ENCODE measurements around the gene TLL1. TPM values are rescaled to one million over a fixed set of nuclear protein-coding genes. Genes with fewer than 3 reads are reported as not detected.

Gene TLL1
- total and polyA plus RNA-seq, 2 donors (not counting 3 experiments of a cell fraction or from before 2014, with no cell fraction given): 0.41 to 1.4 TPM

GRCh38 chr4:165842684-165843083 lies 30.4 kb upstream of the TLL1 start:
- peaks cover 2% of the 10 kb centered on the region for H3K9me1 ChIP-seq (replicated peaks; ENCODE audit: control insufficient read depth, extremely low read depth, insufficient read depth, low read length)
- H3K79me2 ChIP-seq (ENCODE audit: control insufficient read depth, insufficient read depth, low read length): no peaks in the 10 kb centered on the region
- dilution Hi-C loops (cut with MboI; ENCODE audit: extremely low pct_ligation_motif_present, low sequenced_read_pairs) (no loop called here), intact Hi-C loops (cut with micrococcal nuclease) (no loop called here)
- no TSS peak for BruUV-seq (replicated peaks)
- no peak overlapping the region for H3K4me2 ChIP-seq (ENCODE audit: insufficient read depth, low read length)
- H4K20me1 ChIP-seq (replicated peaks; ENCODE audit: control insufficient read depth, extremely low read depth, insufficient read depth, low read length): no peaks in the 10 kb centered on the region
- TF ChIP-seq GATA2 (IDR thresholded peaks at IDR 0.05; ENCODE audit: insufficient read depth, insufficient read length, low read depth, low read length): no peak
- TF ChIP-seq MAX (IDR thresholded peaks at IDR 0.05; ENCODE audit: insufficient read depth, insufficient read length): no peak
- TF ChIP-seq EZH2 (IDR thresholded peaks at IDR 0.05; ENCODE audit: borderline replicate concordance, low read depth, low read length, severe bottlenecking): no peak
- no peak for TF ChIP-seq MYC (IDR thresholded peaks at IDR 0.05; ENCODE audit: low read depth, low read length)
- TF ChIP-seq POLR2AphosphoS5 (IDR thresholded peaks at IDR 0.05; ENCODE audit: insufficient read depth, low read depth, low read length): no peak
- TF ChIP-seq JUN (IDR thresholded peaks at IDR 0.05; ENCODE audit: borderline replicate concordance, insufficient read depth, insufficient read length, low read depth): no peak
- TF ChIP-seq POLR2A (IDR thresholded peaks at IDR 0.05; ENCODE audit: low read depth, low read length): no peak
- TF ChIP-seq, protein P1, sequence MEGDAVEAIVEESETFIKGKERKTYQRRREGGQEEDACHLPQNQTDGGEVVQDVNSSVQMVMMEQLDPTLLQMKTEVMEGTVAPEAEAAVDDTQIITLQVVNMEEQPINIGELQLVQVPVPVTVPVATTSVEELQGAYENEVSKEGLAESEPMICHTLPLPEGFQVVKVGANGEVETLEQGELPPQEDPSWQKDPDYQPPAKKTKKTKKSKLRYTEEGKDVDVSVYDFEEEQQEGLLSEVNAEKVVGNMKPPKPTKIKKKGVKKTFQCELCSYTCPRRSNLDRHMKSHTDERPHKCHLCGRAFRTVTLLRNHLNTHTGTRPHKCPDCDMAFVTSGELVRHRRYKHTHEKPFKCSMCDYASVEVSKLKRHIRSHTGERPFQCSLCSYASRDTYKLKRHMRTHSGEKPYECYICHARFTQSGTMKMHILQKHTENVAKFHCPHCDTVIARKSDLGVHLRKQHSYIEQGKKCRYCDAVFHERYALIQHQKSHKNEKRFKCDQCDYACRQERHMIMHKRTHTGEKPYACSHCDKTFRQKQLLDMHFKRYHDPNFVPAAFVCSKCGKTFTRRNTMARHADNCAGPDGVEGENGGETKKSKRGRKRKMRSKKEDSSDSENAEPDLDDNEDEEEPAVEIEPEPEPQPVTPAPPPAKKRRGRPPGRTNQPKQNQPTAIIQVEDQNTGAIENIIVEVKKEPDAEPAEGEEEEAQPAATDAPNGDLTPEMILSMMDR (IDR thresholded peaks at IDR 0.05; ENCODE audit: extremely low read depth in 1 of 2, insufficient read depth in 1 of 2, low read depth in 1 of 2, low read length in 2 of 2): no peak
- no peak for TF ChIP-seq FOS (IDR thresholded peaks at IDR 0.05; ENCODE audit: borderline replicate concordance, insufficient read depth, low read length)
- no peak overlapping the region for H3K4me3 ChIP-seq (replicated peaks in 1 of 3; ENCODE audit: insufficient read depth in 1 of 3, low read depth in 1 of 3, low read length in 3 of 3)
- ChIA-PET CTCF (no interaction called here), POLR2A (no interaction called here)
- no peak overlapping the region for H3K27ac ChIP-seq (ENCODE audit: insufficient read depth, low read depth, low read length)
- H2AFZ ChIP-seq (ENCODE audit: low read depth, low read length): no peak overlapping the region
- peaks cover 13% of the 10 kb centered on the region for H3K4me1 ChIP-seq (ENCODE audit: control insufficient read depth, extremely low read depth, insufficient read depth, low read length)
- no peak overlapping the region for H3K9ac ChIP-seq (replicated peaks; ENCODE audit: extremely low read depth, insufficient read depth, low read length)
- FAIRE-seq: no peak
- no peak for DNase-seq (ENCODE audit: low read depth, low spot score)
- no peaks in the 10 kb centered on the region for H3K9me3 ChIP-seq (replicated peaks; ENCODE audit: control insufficient read depth, insufficient read depth, low read length)
- H3K36me3 ChIP-seq (ENCODE audit: control insufficient read depth in 2 of 2, extremely low read depth in 1 of 2, insufficient read depth in 2 of 2, low read length in 2 of 2): no peaks in the 10 kb centered on the region
- H3K27me3 ChIP-seq (ENCODE audit: control insufficient read depth in 2 of 2, insufficient read depth in 2 of 2, low read length in 2 of 2): no peaks in the 10 kb centered on the region

All from endothelial cell of umbilical vein (primary cell).